ENCODE data around the gene RANBP3. TPM values are rescaled to one million over a fixed set of nuclear protein-coding genes. Genes with fewer than 3 reads are reported as not detected.
A peak's percentile ranks its signal among the peaks of the same experiment; 100 is the strongest.

The RANBP3 gene
- total RNA-seq, 3 donors from 2014 or later: 47.0 to 94.2 (median 60.5) TPM

DNA sequence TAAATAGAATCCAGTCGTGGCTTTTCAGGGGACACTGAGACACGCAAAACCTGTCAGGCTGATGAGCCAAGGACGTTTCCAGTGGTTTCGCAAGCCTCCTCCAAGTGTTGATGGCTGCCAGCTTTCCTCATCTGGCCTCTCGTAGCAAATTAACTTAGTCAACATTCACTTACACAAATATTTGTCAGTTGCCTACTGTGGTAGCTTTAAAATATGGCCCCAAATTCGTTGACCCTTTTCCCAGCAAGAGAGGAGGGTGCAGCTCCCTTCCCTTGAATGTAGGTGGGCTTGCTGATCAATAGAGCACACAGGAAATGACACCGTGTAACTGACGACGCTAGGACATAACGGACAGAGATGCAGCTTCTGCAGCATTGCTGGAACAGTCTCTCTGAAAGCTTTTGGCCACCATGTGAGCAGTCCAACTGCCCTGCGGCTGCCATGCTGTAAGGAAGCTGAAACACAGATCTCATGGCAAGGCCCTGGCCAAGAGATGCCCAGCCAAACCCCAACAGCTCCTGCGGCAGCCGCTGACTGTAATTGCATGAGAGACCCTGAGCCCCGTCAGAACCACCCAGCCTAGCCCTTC lies 5.5 kb upstream of the RANBP3 start:
- DNase-seq: no peak
- H3K36me3 ChIP-seq (ENCODE audit: low read depth): no peaks in the 10 kb centered on the region
- H3K4me1 ChIP-seq (ENCODE audit: low read depth): peaks cover 16% of the 10 kb centered on the region
- no peak for ATAC-seq
- H3K9me3 ChIP-seq: no peaks in the 10 kb centered on the region
- intact Hi-C loops (cut with DNase I, micrococcal nuclease): no loop called here
- no peak for TF ChIP-seq CTCF (IDR thresholded peaks at IDR 0.05)
- no peak overlapping the region for H3K4me3 ChIP-seq

- Histone ChIP-seq H3K36me3 (ENCODE audit: low read depth) (no peaks in the 10 kb centered on the region), H3K4me1 (ENCODE audit: low read depth) (peaks cover 47% of the 10 kb centered on the region), H3K4me3 (peak overlapping the region; percentile 98), H3K9me3 (no peaks in the 10 kb centered on the region)
- no peak for TF ChIP-seq CTCF (IDR thresholded peaks at IDR 0.05)
- intact Hi-C loops (cut with DNase I, micrococcal nuclease): no loop called here
- ATAC-seq: no peak
- DNase-seq: peak in 1 of 3 donors; percentile 51
Measured at GRCh38 chr19:5978606-5979552, 939 bp upstream of the RANBP3 start.

GRCh38 chr19:5977222-5977784 lies 637 bp downstream of the RANBP3 start:
- Histone ChIP-seq H3K9me3 (no peaks in the 10 kb centered on the region), H3K4me3 (peak overlapping the region; percentile 98), H3K4me1 (ENCODE audit: low read depth) (peaks cover 47% of the 10 kb centered on the region), H3K36me3 (ENCODE audit: low read depth) (no peaks in the 10 kb centered on the region)
- ATAC-seq (peak; percentile 26), DNase-seq (no peak)
- intact Hi-C loops (cut with DNase I, micrococcal nuclease): no loop called here
- no peak for TF ChIP-seq CTCF (IDR thresholded peaks at IDR 0.05)

DNA sequence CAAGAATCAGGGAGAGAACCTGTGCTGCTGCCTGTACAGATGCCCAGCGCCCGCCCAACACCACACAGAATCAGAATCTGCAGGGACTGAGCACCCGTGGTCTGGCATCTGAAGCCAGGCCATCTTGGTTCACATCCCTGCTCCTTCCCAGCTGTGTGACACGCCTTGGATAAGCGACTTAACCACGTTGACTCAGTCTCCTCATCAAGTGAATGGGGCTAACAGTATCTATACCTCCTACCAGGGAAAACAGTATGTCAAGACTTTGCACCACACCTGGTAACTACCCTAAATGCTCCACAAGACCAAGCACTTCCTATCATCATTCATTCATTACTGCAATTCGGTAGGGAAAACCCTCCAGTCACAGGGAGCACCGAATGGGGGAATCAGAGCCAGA lies 1.2 kb downstream of the RANBP3 start:
- no peak for TF ChIP-seq CTCF (IDR thresholded peaks at IDR 0.05)
- ATAC-seq: no peak
- peaks cover 47% of the 10 kb centered on the region for H3K4me1 ChIP-seq (ENCODE audit: low read depth)
- no peaks in the 10 kb centered on the region for H3K36me3 ChIP-seq (ENCODE audit: low read depth)
- DNase-seq: no peak
- no peak overlapping the region for H3K4me3 ChIP-seq
- intact Hi-C loops (cut with DNase I, micrococcal nuclease): no loop called here
- no peaks in the 10 kb centered on the region for H3K9me3 ChIP-seq

DNA sequence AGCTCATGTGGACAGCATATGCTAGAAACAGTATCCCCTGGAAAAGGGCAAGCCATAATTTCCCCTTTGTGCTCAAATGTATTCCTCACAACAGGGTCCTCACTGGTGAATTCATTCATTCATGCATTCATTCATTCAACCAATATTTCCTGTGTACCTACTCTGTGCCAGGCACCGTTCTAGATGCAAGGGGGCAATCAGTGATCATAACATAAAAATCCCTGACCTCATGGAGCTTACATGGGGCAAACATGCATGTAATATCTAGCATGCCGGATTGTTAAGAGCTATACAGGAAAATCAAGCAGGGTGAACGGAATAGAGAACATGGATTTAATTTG lies 2.6 kb downstream of the RANBP3 start:
- Histone ChIP-seq H3K4me1 (ENCODE audit: low read depth) (peaks cover 47% of the 10 kb centered on the region), H3K9me3 (no peaks in the 10 kb centered on the region), H3K4me3 (no peak overlapping the region), H3K36me3 (ENCODE audit: low read depth) (no peaks in the 10 kb centered on the region)
- intact Hi-C loops (cut with DNase I, micrococcal nuclease): no loop called here
- no peak for TF ChIP-seq CTCF (IDR thresholded peaks at IDR 0.05)
- DNase-seq: no peak
- no peak for ATAC-seq

All from mucosa of descending colon (tissue), 3 donors.